Ascending aorta (tissue), 2 donors: ENCODE measurements around the gene ATP2A3. TPM values are rescaled to one million over a fixed set of nuclear protein-coding genes. Genes with fewer than 3 reads are reported as not detected.

Experiments
- DNase-seq, 2 donors: peaks; one replicate each; pipeline ENCODE4 v3.0.0-alpha.2; 2019; ENCODE audit warnings: low spot score in 2 of 2
- H3K27ac ChIP-seq, 2 donors: fragments of 200-600 bp; sonication (generic); one replicate each; pipeline ENCODE4 v1.5.1; 2016 to 2017; ENCODE audit warnings: mild to moderate bottlenecking in 1 of 2
- H3K27me3 ChIP-seq: fragments of 200-600 bp; sonication (generic); one replicate; pipeline ENCODE4 v1.5.1; 2017
- H3K36me3 ChIP-seq, 2 donors: fragments of 200-600 bp; sonication (generic); one replicate each; pipeline ENCODE4 v1.5.1; 2016
- H3K4me1 ChIP-seq, 2 donors: fragments of 200-600 bp; sonication (generic); one replicate each; pipeline ENCODE4 v1.5.1; 2016 to 2017; ENCODE audit warnings: mild to moderate bottlenecking in 1 of 2
- H3K4me3 ChIP-seq, 2 donors: fragments of 200-600 bp; sonication (generic); one replicate each; pipeline ENCODE4 v1.5.1; 2016 to 2017; ENCODE audit warnings: mild to moderate bottlenecking in 1 of 2
- H3K9me3 ChIP-seq, 2 donors: fragments of 200-600 bp; sonication (generic); one replicate each; pipeline ENCODE4 v1.5.1; 2016
- intact Hi-C: fragments of 100-400 bp; cut with DNase I; formaldehyde crosslinking; loops from one replicate; pipeline ENCODE4 v1.15.1; 2023
- total RNA-seq: library from RNA; depleted of rRNA; stranded (reverse); fragments of >200 nt; gene quantifications from one replicate; pipeline ENCODE4 v1.1.0, GENCODE V29; 2016
- TF ChIP-seq, protein P1 (sequence below), 3 experiments: fragments of 200-600 bp in 2 of 3; fragments of 450-650 bp in 1 of 3; sonication (generic) in 2 of 3; IDR thresholded peaks; one replicate each; pipeline ENCODE4 v1.5.1; 2016 to 2019; ENCODE audit warnings: antibody characterized with exemption in 3 of 3, mild to moderate bottlenecking in 1 of 3, moderate library complexity in 1 of 3

The ATP2A3 gene
- total RNA-seq, 1 donor from 2014 or later, result 27.2 TPM

DNA sequence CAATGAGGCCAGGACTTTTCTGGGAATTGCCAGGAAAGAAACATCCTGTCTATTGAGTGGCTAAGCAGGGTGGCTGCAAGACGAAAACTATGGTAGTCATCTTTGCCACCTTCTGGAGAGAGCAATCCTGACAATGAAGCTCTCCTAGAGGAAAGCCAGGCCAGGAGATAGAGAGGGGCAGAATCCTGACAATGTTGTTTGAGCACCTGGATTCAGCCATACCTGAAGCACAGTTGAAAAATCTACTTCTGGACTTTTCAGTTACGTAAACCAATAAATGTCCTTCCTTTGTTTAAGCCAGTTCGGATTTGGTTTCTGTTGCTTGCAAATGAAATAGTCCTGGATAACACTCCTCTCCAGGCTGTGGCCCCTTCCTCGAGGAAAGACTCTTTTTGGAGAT is 57.4 kb downstream of the ATP2A3 start:
- Histone ChIP-seq H3K4me1 (no peaks in the 10 kb centered on the region), H3K4me3 (no peak overlapping the region), H3K27ac (no peak overlapping the region), H3K36me3 (no peaks in the 10 kb centered on the region), H3K27me3 (no peaks in the 10 kb centered on the region), H3K9me3 (no peaks in the 10 kb centered on the region)
- intact Hi-C loops, result no loop called here
- TF ChIP-seq, protein P1, sequence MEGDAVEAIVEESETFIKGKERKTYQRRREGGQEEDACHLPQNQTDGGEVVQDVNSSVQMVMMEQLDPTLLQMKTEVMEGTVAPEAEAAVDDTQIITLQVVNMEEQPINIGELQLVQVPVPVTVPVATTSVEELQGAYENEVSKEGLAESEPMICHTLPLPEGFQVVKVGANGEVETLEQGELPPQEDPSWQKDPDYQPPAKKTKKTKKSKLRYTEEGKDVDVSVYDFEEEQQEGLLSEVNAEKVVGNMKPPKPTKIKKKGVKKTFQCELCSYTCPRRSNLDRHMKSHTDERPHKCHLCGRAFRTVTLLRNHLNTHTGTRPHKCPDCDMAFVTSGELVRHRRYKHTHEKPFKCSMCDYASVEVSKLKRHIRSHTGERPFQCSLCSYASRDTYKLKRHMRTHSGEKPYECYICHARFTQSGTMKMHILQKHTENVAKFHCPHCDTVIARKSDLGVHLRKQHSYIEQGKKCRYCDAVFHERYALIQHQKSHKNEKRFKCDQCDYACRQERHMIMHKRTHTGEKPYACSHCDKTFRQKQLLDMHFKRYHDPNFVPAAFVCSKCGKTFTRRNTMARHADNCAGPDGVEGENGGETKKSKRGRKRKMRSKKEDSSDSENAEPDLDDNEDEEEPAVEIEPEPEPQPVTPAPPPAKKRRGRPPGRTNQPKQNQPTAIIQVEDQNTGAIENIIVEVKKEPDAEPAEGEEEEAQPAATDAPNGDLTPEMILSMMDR (IDR thresholded peaks at IDR 0.05), result no peak
- no peak for DNase-seq

GRCh38 chr17:3905017-3905520 is 59.2 kb downstream of the ATP2A3 start:
- no peaks in the 10 kb centered on the region for H3K9me3 ChIP-seq
- H3K27ac ChIP-seq, result no peak overlapping the region
- intact Hi-C loops, result no loop called here
- no peaks in the 10 kb centered on the region for H3K27me3 ChIP-seq
- H3K36me3 ChIP-seq, result no peaks in the 10 kb centered on the region
- no peak for DNase-seq
- no peak overlapping the region for H3K4me3 ChIP-seq
- TF ChIP-seq, protein P1 (IDR thresholded peaks at IDR 0.05), result no peak
- H3K4me1 ChIP-seq, result no peaks in the 10 kb centered on the region

GRCh38 chr17:3904501-3904900 is 59.7 kb downstream of the ATP2A3 start:
- Histone ChIP-seq H3K36me3 (no peaks in the 10 kb centered on the region), H3K4me3 (no peak overlapping the region), H3K27ac (no peak overlapping the region), H3K27me3 (no peaks in the 10 kb centered on the region), H3K9me3 (no peaks in the 10 kb centered on the region), H3K4me1 (no peaks in the 10 kb centered on the region)
- TF ChIP-seq, protein P1 (IDR thresholded peaks at IDR 0.05), result no peak
- no peak for DNase-seq
- intact Hi-C loops, result no loop called here

DNA sequence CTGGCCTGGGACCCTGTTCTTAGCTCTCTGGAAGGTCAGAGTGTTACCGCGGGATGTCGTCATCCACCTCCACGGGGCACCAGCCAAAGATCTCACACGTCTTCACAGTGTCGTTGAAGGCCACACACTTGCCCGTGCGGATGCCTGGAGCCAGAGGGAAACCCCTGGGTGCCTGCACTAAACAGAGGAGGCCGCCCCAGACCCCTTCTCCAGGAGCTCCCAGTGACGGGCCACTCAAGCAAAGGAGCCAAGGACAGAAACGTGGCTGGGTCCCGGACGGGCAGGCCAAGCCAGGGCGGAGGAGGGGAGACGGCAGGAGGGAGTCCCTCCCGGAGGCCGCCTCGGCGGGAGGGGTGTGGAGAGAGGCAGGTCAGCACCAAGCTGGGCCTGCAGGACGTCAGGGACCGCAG is 60.4 kb downstream of the ATP2A3 start:
- intact Hi-C loops, result no loop called here
- Histone ChIP-seq H3K27me3 (no peaks in the 10 kb centered on the region), H3K4me1 (no peaks in the 10 kb centered on the region), H3K9me3 (no peaks in the 10 kb centered on the region), H3K4me3 (no peak overlapping the region), H3K27ac (no peak overlapping the region), H3K36me3 (no peaks in the 10 kb centered on the region)
- no peak for DNase-seq
- TF ChIP-seq, protein P1 (IDR thresholded peaks at IDR 0.05), result no peak

DNA sequence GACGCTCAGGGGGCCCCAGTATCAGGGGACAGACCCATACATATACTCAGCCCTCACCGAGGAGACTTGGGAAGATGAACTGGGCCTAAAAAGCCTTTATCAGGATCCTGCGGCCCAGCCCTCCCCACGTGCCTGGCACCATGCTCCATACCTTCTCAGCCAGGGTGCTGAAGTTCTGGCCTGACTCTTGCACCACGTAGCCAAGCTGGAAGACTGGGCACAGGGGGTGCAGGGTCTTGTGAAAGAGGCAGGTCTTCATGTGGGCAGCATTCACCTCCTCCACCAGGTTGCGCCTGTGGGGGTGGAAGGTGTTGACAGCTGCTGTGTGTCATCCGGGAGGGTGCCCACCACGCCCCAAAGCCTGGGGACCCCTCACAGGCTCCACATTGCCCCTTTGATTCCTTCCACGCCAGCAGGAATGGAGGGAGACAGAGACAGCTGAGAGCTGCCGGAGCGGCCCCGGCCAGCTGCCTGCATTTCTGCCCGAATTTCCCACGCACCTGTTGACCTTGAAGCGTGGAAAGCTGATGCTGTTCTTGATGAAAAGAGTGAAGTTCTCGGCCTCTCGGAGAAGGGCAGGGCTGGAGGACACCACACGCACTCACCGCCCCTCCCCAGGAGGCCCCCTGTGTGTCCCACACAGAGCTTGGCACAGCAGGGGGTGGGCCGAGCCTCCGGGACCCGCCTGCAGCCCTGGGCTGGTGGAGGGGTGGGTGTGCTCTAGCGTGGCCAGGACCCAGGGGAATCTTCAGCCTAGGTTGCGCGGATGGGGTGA is 61.0 kb downstream of the ATP2A3 start:
- Histone ChIP-seq H3K27me3 (no peaks in the 10 kb centered on the region), H3K27ac (no peak overlapping the region), H3K4me1 (no peaks in the 10 kb centered on the region), H3K9me3 (no peaks in the 10 kb centered on the region), H3K36me3 (no peaks in the 10 kb centered on the region), H3K4me3 (no peak overlapping the region)
- intact Hi-C loops, result no loop called here
- TF ChIP-seq, protein P1 (IDR thresholded peaks at IDR 0.05), result no peak
- DNase-seq, result no peak
